HG03442 (cell line): ENCODE measurements around the gene FAM241A.
"Not testable (repeated sequence)": the region's sequence is repeated elsewhere in the genome, so short reads cannot be mapped to it uniquely, and the experiment has no call there.

Experiments
- ATAC-seq: cut with Tn5 transposase; IDR thresholded peaks from one replicate; pipeline ENCODE4 v1.9.1; 2021; ENCODE audit warnings: mild to moderate bottlenecking, moderate library complexity; ENCODE audit not compliant: unreplicated experiment

FAM241A gene

DNA sequence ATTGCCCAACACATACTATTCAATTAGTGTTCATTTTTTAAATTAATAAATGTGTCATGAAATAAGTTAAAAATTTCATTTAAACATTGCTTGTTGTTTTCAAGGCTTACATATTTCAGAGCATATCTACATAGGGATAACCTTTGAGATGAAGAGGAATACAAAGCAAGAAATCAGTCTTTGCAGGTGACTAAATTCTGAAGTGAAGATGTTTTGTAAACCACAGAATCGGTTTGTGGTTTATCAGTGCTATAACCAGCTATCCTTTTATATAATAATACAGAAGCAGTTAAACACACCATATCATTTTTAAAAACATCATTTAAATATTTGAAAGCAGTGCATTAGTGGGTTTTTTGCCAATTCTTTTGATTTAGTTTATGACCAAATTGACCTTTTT lies 26.9 kb downstream of the FAM241A start:
- peak; percentile 82 for ATAC-seq

DNA sequence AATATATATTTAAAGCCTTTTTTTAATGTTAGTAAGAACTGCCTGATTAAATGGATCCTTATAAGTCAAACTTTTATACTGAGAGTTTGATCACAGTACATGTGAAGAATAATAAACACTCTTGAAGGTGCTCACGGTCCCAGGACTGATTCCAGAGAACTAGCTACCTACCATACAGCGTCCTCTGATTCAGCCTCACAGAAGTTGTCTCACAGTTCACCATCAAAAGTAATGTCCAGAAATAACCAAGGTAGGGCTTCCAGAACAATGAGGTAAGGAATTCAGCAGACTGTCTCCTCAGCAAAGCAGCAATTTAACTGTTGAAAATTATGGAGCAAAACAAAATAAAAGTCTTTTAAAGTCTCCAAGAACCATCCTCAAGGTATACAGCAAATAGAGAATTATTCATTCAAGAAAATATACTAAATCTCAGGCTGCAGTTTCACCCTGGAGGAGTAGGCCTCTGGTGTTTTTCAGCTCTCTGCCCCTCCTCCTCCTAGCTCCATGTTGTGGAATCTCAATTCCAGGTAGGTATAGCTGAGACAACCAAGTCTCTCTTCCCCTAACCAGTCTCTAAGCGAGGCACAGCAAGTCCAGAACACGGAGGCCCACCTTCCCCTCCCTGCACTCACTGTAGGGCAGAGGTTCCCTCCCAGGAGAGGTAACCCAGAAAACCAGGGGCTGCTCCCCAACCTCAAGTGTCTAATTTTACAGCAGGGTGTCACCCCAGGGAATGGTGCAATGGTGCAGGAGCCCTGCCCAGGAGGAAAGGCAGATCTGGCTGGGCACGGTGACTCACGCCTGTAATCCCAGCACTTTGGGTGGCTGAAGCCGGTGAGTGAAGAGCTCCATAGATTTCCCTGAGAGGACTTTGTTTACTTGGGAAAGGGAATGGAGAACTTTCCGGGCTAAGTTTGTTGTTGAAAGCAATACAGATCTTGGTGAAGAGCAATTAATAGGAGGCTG lies 28.6 kb downstream of the FAM241A start:
- ATAC-seq = no peak

DNA sequence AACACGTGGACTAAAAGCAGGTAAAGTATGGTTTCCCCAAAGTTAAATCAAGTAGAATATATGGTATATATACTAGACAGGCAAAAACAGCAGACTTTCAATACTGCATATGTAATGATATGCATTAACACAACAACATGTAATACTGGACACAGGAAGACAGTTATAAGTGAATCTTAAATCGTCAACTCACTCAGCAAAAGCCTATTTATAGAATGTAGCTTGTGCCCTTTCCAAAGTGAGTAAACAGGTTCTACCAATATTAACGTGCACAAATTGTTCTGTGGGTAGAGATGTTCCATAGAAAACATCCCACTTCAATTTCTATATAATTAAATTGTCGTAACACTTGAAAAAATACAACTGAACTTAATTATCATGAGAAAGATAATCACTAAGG lies 30.6 kb downstream of the FAM241A start:
- ATAC-seq = no peak

DNA sequence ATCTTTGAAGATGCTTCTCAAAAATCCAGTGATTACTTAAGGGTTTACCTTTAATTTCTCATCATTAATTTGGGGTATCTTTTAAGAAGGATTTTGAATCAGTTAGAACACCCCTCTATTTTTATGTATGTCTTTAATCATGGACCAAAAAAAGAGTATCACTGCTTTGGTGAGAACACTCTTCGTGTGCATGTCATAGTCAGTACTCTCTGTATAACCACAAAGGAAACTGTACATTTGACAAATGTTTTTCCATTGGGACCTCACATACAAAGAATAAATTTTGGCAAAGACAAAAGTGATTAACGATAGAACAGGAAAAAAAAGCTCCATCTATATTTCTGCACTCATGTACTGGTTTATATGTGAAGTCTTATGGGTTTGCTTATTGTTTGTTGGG lies 31.3 kb downstream of the FAM241A start:
- no peak for ATAC-seq

DNA sequence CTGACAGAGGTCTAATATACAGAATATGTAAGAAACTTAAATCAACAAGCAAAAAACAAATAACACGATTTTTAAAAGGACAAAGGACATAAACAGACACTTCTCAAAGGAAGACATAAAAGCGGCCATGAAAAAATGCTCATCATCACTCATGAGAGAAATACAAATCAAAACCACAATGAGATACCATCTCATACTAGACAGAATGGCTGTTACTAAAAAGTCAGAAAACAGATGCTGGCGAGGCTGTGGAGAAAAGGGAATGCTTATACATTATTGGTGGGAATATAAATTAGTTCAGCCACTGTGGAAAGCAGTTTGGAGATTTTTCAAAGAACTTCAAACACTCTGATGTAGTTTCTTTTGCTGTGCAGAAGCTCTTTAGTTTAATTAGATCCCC lies 33.5 kb downstream of the FAM241A start:
- not testable (repeated sequence) for ATAC-seq

DNA sequence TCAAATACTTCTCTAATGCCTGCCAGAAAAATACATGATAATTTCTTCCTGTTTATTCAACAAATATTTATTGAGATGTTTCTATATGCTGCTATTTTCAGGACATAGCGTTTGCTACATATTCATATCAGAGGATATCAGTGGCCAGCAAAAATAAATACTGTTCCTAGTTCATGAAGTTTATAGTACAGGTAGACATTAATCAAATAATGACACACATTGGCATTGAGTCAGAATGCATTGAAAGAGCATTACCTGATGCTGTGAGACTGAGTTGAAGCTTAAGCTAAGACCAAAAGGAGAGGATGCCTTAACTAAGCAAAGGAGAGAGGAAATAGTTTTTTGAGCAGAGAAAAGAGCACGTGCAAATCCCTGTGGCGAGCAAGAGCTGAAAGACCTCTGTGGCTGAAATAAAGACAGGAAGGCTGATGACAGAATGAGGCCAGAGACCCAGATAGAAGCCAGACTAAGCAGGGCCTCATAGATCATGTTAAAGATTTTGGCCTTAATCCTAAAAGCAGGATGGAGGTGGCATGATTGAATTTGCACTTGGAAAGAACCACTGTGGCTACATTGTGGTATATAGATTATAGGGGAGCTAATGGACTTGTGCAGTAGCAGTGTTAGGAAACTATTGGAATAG lies 36.2 kb downstream of the FAM241A start:
- ATAC-seq = no peak

DNA sequence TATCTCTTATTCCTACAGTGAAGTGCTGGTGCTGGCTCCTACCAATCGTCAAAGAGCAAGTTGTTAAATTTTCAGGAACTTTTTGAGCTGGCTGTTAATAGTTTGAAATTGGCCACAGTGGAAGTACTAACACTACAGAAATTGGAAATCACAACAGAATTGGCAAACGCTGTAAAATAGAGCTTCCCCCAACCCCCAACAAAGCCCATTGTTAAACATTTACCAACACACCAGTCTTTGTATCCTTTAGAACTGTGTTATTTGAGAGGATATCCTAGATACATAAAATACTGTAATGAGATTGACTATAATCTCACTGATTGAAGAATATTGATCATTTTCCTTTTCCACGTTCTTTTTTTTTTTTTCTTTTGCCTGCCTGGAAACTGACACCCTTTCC lies 37.4 kb downstream of the FAM241A start:
- ATAC-seq = no peak

DNA sequence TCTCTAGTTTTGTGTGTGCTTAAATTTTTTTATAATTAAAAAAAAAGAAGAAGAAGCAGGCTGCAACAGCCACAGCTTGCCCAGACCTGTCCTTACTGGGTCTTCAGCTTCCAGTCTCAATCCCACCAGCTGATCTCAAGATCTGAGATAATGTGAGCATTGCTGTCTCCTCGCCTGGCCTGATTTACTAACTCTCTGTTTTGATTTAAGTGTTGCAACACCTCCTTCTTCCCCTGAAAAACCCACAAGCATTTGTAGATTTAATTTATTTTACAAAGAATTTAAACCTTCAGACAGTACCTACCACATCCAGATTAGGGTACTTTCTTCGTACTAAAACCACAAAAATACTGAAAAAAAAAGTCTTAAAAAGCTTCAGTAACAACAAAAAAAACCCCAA lies 38.0 kb downstream of the FAM241A start:
- no peak for ATAC-seq

DNA sequence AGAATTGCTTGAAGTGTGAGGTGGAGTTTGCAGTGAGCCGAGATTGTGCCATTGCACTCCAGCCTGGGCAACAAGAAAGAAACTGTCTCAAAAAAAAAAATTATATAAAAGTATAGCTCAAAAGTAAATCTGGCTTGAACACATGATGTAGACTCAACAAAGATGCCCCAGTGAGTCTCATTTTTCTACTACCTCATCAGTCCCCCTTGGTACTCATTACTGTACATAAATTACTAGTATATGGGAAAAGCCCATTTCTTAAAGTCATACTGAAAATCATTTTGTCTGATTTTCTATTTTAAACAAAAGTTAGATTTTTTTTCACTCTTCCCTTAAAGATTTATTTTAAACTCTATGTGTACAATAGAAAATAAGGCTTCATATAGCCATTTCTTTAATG lies 39.2 kb downstream of the FAM241A start:
- no peak for ATAC-seq

DNA sequence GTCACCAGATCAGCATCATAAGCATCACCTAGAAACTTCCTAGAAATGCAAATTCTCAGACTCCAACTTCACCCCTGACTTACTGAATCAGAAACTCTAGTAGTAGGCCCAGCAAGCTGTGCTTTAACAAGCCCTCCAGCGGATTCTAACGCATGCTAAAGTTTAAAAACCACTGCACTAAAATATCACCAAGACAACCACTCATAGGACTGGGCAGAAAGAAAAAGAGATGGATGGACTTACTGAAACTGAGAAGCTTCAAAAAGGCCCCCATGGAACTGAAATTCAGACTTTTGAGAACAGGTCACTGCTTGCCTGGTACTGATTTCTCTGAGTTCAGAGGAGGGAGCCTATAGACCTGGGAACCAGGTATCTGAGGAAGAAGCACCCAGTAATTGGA lies 40.1 kb downstream of the FAM241A start:
- ATAC-seq = peak; percentile 60

DNA sequence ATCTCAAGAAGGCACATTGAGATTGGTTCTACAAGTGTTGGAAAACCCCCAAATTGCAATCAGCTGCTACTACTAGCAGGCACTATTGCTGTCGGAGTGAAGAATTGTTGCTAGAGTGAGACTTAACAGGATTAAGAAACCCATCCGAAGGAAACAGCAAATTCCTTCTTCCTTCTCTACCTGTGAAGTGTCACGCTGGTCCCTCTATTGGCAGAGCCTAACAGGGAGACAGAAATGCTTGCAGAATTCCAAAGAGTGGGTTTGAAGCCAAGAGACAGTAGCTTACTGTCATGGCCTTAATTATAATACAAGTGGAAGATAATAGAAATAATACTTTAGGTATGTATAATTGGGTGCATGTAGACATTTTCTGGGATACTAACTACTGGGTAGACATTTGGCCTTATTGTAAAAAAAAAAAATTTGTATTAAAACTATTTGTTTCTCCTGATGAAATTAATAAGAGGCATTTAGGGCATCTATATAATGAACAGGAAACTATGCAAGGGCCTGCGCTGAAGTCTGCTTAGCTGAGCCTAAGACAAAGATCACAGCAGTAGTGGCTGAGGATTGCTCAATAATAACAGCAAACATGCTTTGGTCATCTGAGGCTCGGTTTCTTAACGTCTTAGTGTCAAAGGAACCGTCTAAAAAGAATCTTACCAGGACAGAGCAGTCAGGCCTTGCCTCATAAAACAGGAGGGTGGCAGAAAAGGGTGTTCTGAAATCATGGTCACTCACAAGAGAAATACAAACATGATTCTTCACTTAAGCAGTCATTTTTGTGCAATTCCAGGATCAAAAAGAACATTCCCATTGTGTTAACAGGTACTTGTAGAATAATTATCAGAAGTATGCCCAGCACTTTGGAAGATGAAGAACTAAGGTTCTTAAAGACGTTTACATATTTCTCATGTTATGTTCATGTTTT lies 40.8 kb downstream of the FAM241A start:
- no peak for ATAC-seq

DNA sequence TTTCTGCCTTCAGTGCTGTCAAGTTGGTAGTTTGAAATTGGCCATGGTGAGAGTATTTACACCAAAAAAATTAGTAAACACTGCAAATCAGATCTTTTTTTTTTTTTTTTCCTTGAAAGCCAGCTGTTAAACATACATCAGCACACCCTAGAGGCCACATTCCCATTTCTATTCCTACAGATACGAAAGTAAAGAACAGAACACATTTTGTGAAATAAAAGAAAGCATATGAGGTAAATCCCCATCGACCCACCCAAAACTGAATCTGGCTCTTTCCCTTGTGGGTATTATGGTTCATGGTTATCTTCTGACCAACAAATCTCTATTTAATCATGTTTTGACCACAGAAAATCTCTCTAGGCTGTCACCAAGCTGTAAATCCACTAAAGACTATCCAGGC lies 44.5 kb downstream of the FAM241A start:
- ATAC-seq = no peak

DNA sequence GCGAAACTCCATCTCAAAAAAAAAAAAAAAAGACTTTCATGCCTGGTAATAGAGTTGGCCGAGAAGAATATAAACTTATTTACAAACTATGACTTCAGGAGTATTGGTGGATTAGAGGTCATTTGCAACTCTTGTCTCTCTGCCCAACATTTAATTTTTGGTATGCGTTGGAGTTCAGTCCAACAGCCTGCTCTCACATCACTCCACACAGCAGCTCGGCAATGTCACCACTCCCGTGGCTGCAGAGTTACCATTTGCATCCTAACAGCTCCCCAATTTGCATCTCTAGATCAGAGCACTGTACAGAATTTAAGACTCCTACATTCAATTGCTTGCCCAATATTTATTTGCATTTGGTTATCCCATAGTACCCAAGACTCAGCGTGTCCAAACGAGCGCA lies 45.4 kb downstream of the FAM241A start:
- no peak for ATAC-seq

DNA sequence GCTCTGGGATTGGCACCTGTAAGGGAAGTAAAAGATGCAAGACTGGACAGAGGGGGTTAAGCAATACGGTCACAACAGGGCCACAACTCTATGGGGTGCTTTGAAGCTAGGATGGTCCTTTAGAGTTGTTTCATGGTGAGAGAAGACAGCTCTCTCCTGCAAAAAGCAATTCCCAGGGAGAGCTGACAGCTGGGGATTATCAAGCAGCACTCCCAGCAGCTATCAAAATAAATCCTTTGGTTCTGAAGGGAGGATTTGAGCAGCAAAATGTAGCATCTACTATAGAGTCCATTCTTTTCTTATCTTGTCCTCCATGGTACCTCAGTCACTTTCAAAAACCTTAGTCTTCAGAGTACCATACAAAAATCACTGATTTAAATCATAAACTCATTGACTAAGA lies 51.2 kb downstream of the FAM241A start:
- ATAC-seq = no peak

DNA sequence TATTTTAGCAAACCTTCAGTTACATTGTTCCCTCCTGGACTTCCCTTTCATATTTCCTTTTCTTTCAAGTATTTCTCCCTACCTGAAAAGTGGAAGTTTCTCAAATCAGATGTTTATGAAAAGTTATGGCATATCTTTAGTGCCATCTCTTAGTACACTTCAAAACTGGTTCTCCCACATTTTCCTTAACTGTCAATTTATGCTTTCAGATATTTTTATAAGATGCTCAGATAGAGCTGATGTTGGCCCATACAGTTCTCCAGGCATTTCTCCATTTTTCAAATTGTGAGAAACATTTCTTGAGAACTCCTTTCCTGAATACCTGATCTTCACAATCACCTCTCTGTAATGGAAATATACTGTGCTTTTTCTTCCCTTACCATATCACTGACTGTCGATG lies 53.8 kb downstream of the FAM241A start:
- ATAC-seq = peak; percentile 2

DNA sequence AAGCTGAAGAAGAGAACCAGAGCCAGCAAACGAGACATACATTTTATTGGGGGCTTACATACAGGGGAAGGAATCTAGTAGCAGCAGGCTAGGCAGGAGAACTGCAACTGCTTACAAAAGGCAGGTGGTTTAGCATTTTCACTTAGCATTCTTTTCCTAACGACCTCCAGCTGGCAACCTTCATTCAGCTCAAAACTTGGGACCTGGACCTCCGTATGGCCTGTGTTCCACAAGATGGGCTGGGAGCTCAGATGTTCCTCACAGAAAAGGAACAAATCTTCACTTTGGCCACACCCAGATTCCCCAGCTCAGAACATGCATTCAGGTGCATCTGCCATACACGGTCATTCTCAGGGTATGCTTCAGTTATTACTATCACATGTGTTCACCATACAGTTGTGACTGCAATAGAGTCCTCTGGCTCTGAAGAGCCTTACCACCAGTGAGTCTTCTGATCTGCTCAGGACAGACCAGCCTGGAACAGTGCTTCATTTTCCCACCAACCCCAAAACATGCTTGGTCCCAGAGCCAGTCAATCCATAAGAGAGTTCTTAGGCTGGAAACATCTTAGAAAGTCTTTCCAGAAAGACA lies 56.8 kb downstream of the FAM241A start:
- peak; percentile 49 for ATAC-seq

DNA sequence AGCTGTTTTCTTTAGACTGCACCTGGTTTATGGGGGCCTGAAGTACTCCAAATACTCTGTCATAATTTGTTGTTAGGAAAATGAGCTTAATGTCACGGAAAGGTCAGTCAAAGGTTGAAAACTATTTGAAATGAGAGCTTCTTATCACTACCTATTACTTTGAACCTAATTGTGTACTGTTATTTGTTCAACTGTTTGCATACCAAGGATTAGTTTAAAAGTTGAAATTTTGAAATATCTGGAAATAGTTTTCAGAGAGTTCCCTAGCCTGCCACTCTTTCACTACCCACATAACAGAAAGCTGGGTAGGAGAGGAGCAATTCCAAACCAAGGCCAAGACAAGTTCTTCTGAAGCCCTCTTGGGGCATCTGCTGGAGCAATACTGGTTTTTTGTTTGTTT lies 58.3 kb downstream of the FAM241A start:
- no peak for ATAC-seq

DNA sequence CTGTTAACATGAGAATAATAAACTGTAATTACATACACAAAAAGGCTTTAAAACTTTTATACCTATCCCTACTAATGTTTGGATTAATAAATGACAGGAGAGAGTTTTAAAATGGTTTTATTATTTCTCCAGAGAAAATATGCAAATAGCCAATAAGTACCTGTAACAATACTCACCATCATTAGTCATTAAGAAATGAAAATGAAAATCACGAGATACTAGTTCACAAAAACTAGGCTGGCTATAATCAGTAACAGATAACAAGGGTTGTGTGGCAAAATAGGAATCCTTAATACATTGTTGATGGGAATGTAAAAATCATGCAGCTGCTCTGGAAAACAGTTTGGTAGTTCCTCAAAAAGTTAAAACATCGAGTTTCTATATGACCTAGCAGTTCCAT lies 61.2 kb downstream of the FAM241A start:
- no peak for ATAC-seq

DNA sequence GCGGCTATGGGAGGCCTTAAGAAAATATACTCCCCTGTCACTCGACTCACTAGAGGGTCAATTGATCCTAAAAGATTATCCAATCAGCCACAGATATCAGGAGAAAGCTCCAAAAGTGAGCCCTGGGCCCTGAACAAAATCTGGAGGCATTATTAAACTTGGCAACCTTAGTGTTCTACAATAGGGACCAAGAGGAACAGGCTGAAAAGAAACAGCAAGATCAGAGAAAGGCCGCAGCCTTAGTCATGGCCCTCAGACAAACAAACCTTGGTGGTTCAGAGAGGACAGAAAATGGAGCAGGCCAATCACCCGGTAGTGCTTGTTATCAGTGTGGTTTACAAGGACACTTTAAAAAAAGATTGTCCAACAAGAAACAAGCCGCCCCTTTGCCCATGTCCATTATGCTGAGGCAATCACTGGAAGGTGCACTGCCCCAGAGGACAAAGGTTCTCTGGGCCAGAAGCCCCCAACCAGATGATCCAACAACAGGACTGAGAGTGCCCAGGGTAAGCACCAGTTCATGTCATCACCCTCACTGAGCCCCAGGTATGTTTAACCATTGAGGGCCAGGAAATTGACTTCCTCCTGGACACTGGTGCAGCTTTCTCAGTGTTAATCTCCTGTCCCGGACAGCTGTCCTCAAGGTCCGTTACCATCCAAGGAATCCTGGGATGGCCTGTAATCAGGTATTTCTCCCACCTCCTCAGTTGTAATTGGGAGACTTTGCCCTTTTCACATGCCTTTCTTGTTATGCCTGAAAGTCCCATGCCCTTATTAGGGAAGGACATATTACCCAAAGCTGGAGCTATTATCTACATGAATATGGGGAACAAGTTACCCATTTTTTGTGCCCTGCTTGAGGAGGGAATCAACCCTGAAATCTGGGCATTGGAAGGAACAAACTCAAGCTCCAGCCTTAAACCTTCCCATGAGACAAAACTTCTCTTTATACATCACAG lies 63.2 kb downstream of the FAM241A start:
- ATAC-seq = not testable (repeated sequence)

DNA sequence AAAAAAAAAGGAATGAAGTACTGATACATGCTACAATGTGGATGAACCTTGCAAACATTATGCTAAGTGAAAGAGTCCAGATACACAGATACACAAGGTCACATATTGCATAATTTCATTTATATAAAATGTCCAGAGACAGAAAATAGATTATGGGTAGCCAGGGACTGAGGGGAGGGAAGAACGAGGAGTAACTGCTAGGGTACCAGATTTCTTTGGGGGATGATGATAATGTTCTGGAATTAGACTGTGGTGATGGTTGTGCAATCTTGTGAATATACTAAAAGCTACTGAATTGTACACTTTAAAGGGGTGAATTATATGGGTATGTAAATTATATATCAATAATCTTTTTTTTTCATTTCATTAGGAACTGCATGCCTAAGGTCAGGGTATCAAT lies 65.5 kb downstream of the FAM241A start:
- no peak for ATAC-seq
